ENCODE data around the gene AKAP8. TPM values are rescaled to one million over a fixed set of nuclear protein-coding genes. Genes with fewer than 3 reads are reported as not detected.
A peak's percentile ranks its signal among the peaks of the same experiment; 100 is the strongest.

Gene AKAP8
- total and polyA plus RNA-seq, 9 of the 15 experiments (the other 6 are each of a cell fraction or from before 2014, with no cell fraction given): 3.4 to 56.5 (median 15.0) TPM

DNA sequence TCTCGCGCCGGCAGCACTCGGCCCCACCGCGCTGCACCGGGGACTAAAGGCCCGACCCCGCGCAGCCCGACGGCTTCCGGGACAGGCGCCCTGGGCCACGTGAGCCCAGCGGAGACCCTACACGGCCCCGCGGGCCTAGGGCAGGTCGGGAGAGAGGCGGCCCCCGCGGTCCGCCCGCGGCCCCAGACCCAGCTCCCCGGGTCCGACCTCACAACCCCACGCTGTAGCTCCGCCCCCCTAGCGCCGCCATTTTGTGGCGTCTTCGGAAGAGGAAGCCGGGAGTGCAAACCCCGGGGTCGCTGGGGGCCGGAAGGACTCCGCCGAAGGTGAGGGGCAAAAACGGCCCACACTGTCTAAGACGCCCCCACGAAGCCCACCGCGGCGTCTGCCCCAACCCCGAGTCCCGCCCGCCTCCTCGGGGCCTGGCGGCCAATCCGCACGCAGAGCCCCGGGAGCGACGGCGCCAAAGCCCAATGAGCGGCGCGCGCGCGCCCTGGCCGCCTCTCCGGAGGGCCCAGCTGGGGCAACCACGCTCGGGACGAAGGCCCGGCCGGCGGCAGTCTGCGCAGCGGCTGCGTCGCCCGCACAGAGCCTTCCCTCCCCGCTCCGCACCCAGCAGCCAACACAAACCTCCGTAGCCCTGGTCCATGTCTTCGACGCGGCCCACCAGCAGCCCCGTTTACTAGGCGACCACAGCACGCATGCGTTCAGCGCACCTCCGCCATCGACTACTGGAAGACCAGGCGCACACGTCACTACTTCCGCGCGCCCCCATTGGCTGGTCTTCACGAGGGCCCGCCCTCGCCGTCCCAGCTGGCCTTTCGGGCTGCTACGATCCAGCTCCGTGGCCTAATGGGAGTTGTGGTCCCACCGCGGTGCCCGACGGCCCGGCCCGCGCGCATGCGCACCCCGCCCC, at the start of gene AKAP8 (continued):
- TF ChIP-seq, protein P1, sequence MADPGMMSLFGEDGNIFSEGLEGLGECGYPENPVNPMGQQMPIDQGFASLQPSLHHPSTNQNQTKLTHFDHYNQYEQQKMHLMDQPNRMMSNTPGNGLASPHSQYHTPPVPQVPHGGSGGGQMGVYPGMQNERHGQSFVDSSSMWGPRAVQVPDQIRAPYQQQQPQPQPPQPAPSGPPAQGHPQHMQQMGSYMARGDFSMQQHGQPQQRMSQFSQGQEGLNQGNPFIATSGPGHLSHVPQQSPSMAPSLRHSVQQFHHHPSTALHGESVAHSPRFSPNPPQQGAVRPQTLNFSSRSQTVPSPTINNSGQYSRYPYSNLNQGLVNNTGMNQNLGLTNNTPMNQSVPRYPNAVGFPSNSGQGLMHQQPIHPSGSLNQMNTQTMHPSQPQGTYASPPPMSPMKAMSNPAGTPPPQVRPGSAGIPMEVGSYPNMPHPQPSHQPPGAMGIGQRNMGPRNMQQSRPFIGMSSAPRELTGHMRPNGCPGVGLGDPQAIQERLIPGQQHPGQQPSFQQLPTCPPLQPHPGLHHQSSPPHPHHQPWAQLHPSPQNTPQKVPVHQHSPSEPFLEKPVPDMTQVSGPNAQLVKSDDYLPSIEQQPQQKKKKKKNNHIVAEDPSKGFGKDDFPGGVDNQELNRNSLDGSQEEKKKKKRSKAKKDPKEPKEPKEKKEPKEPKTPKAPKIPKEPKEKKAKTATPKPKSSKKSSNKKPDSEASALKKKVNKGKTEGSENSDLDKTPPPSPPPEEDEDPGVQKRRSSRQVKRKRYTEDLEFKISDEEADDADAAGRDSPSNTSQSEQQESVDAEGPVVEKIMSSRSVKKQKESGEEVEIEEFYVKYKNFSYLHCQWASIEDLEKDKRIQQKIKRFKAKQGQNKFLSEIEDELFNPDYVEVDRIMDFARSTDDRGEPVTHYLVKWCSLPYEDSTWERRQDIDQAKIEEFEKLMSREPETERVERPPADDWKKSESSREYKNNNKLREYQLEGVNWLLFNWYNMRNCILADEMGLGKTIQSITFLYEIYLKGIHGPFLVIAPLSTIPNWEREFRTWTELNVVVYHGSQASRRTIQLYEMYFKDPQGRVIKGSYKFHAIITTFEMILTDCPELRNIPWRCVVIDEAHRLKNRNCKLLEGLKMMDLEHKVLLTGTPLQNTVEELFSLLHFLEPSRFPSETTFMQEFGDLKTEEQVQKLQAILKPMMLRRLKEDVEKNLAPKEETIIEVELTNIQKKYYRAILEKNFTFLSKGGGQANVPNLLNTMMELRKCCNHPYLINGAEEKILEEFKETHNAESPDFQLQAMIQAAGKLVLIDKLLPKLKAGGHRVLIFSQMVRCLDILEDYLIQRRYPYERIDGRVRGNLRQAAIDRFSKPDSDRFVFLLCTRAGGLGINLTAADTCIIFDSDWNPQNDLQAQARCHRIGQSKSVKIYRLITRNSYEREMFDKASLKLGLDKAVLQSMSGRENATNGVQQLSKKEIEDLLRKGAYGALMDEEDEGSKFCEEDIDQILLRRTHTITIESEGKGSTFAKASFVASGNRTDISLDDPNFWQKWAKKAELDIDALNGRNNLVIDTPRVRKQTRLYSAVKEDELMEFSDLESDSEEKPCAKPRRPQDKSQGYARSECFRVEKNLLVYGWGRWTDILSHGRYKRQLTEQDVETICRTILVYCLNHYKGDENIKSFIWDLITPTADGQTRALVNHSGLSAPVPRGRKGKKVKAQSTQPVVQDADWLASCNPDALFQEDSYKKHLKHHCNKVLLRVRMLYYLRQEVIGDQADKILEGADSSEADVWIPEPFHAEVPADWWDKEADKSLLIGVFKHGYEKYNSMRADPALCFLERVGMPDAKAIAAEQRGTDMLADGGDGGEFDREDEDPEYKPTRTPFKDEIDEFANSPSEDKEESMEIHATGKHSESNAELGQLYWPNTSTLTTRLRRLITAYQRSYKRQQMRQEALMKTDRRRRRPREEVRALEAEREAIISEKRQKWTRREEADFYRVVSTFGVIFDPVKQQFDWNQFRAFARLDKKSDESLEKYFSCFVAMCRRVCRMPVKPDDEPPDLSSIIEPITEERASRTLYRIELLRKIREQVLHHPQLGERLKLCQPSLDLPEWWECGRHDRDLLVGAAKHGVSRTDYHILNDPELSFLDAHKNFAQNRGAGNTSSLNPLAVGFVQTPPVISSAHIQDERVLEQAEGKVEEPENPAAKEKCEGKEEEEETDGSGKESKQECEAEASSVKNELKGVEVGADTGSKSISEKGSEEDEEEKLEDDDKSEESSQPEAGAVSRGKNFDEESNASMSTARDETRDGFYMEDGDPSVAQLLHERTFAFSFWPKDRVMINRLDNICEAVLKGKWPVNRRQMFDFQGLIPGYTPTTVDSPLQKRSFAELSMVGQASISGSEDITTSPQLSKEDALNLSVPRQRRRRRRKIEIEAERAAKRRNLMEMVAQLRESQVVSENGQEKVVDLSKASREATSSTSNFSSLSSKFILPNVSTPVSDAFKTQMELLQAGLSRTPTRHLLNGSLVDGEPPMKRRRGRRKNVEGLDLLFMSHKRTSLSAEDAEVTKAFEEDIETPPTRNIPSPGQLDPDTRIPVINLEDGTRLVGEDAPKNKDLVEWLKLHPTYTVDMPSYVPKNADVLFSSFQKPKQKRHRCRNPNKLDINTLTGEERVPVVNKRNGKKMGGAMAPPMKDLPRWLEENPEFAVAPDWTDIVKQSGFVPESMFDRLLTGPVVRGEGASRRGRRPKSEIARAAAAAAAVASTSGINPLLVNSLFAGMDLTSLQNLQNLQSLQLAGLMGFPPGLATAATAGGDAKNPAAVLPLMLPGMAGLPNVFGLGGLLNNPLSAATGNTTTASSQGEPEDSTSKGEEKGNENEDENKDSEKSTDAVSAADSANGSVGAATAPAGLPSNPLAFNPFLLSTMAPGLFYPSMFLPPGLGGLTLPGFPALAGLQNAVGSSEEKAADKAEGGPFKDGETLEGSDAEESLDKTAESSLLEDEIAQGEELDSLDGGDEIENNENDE (IDR thresholded peaks at IDR 0.05; ENCODE audit: low read depth, low read length): no peak
- no peak for TF ChIP-seq ZNF311 (CRISPR knock-in tag; IDR thresholded peaks at IDR 0.05)
- TF ChIP-seq DPF2 (IDR thresholded peaks at IDR 0.05): no peak
- no peak for TF ChIP-seq ZNF507 (tag; conservative IDR thresholded peaks at IDR 0.05)
- TF ChIP-seq, protein P2, sequence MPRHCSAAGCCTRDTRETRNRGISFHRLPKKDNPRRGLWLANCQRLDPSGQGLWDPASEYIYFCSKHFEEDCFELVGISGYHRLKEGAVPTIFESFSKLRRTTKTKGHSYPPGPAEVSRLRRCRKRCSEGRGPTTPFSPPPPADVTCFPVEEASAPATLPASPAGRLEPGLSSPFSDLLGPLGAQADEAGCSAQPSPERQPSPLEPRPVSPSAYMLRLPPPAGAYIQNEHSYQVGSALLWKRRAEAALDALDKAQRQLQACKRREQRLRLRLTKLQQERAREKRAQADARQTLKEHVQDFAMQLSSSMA (CRISPR knock-in tag; IDR thresholded peaks at IDR 0.05): no peak
- TF ChIP-seq RBBP5 (IDR thresholded peaks at IDR 0.05; ENCODE audit: borderline replicate concordance, insufficient read depth, low read length, poor library complexity, severe bottlenecking): peak; percentile 65
- TF ChIP-seq, protein P3, sequence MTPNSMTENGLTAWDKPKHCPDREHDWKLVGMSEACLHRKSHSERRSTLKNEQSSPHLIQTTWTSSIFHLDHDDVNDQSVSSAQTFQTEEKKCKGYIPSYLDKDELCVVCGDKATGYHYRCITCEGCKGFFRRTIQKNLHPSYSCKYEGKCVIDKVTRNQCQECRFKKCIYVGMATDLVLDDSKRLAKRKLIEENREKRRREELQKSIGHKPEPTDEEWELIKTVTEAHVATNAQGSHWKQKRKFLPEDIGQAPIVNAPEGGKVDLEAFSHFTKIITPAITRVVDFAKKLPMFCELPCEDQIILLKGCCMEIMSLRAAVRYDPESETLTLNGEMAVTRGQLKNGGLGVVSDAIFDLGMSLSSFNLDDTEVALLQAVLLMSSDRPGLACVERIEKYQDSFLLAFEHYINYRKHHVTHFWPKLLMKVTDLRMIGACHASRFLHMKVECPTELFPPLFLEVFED (CRISPR knock-in tag; conservative IDR thresholded peaks at IDR 0.05): no peak
- peak; percentile 80; the same call in 1 of the 2 replicates for TF ChIP-seq ZNF766 (CRISPR knock-in tag; conservative IDR thresholded peaks at IDR 0.05)
- TF ChIP-seq ZNF57 (CRISPR knock-in tag; IDR thresholded peaks at IDR 0.05): no peak
- TF ChIP-seq, protein P4, sequence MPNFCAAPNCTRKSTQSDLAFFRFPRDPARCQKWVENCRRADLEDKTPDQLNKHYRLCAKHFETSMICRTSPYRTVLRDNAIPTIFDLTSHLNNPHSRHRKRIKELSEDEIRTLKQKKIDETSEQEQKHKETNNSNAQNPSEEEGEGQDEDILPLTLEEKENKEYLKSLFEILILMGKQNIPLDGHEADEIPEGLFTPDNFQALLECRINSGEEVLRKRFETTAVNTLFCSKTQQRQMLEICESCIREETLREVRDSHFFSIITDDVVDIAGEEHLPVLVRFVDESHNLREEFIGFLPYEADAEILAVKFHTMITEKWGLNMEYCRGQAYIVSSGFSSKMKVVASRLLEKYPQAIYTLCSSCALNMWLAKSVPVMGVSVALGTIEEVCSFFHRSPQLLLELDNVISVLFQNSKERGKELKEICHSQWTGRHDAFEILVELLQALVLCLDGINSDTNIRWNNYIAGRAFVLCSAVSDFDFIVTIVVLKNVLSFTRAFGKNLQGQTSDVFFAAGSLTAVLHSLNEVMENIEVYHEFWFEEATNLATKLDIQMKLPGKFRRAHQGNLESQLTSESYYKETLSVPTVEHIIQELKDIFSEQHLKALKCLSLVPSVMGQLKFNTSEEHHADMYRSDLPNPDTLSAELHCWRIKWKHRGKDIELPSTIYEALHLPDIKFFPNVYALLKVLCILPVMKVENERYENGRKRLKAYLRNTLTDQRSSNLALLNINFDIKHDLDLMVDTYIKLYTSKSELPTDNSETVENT (CRISPR knock-in tag; IDR thresholded peaks at IDR 0.05): peak; percentile 86
